HCT116 (cell line): Measurements from ENCODE around the gene TTYH1. TPM values are rescaled to one million over a fixed set of nuclear protein-coding genes. Genes with fewer than 3 reads are reported as not detected.

Source experiments
- ATAC-seq: fragments of 200-7000 bp; cut with Tn5 transposase; 2 replicates; pipeline ENCODE4 v1.9.1; 2020; ENCODE audit warnings: mild to moderate bottlenecking, moderate library complexity
- BruUV-seq: library from RNA; stranded (reverse); fragments of 400-500 nt; replicated peaks from 2 replicates; lab custom pipeline; 2021; lab: Mats Ljungman, UMichigan
- CTCF ChIA-PET: fragments of 300-600 bp; sonication (Branson Sonifier 250); formaldehyde crosslinking; loops from one replicate; lab custom pipeline; 2021; ENCODE audit warnings: antibody characterized with exemption; lab: Charles Lee
- POLR2A ChIA-PET: fragments of 300-600, 350-600 bp; sonication (Branson Sonifier 250); formaldehyde crosslinking; loops from one replicate; lab custom pipeline; 2021; ENCODE audit warnings: antibody characterized with exemption; lab: Charles Lee
- RAD21 ChIA-PET, 2 experiments: fragments of 300-600 bp; sonication (Branson Sonifier 250); formaldehyde crosslinking; loops; one replicate each; lab custom pipeline; 2023; ENCODE audit warnings: low total read pairs in 2 of 2; ENCODE audit not compliant: uncharacterized antibody in 2 of 2, unreplicated experiment in 2 of 2, low non-redundant PET in 1 of 2; lab: Charles Lee
- DNase-seq: peaks from one replicate; pipeline ENCODE4 v3.0.0-alpha.2; 2010; ENCODE audit warnings: low read depth, low spot score
- H2AFZ ChIP-seq: fragments of 200-600 bp; shearing (Covaris generic), sonication (generic); 2 replicates; pipeline ENCODE4 v1.6.1; 2017; ENCODE audit warnings: low read depth, mixed run types, mixed read lengths, antibody characterized with exemption, low read length; ENCODE audit not compliant: poor library complexity, severe bottlenecking
- H3K27ac ChIP-seq: 2 replicates; pipeline ENCODE4 v1.5.1; 2012; ENCODE audit warnings: low read depth, low read length
- H3K27me3 ChIP-seq: fragments of 200-600 bp; sonication (generic); 2 replicates; pipeline ENCODE4 v1.6.1; 2016; ENCODE audit warnings: mixed run types, low read length, mixed read lengths; ENCODE audit not compliant: insufficient read depth
- H3K36me3 ChIP-seq, 2 experiments: fragments of 200-500 bp in 1 of 2; fragments of 200-600 bp in 1 of 2; sonication (Bioruptor generic) in 1 of 2; sonication (generic) in 1 of 2; 2 replicates each; pipeline versions ENCODE4 v1.5.1 to v1.6.1; 2014 to 2016; ENCODE audit warnings: low read length in 2 of 2, inconsistent platforms in 1 of 2, mixed read lengths in 1 of 2, mixed run types in 1 of 2; ENCODE audit not compliant: insufficient read depth in 2 of 2, control insufficient read depth in 1 of 2
- H3K4me1 ChIP-seq, 2 experiments: fragments of 200-600 bp in 1 of 2; sonication (generic) in 1 of 2; 2 replicates each; pipeline versions ENCODE4 v1.5.1 to v1.6.1; 2012 to 2017; ENCODE audit warnings: low read length in 2 of 2, inconsistent platforms in 1 of 2, mild to moderate bottlenecking in 1 of 2, mixed read lengths in 1 of 2, mixed run types in 1 of 2, moderate library complexity in 1 of 2; ENCODE audit not compliant: insufficient read depth in 2 of 2, control insufficient read depth in 1 of 2
- H3K4me2 ChIP-seq: fragments of 200-600 bp; sonication (generic); 2 replicates; pipeline ENCODE4 v1.6.1; 2017; ENCODE audit warnings: mixed run types, low read length, mixed read lengths
- H3K4me3 ChIP-seq, 2 experiments: fragments of 200-600 bp in 1 of 2; sonication (generic) in 1 of 2; replicated peaks in 1 of 2; 2 replicates each; pipeline ENCODE4 v1.5.1; 2011 to 2016; ENCODE audit warnings: low read length in 2 of 2, control low read depth in 1 of 2, low read depth in 1 of 2, mild to moderate bottlenecking in 1 of 2, mixed read lengths in 1 of 2, mixed run types in 1 of 2
- H3K79me2 ChIP-seq: fragments of 200-600 bp; sonication (generic); 2 replicates; pipeline ENCODE4 v1.6.1; 2017; ENCODE audit warnings: mild to moderate bottlenecking, mixed run types, low read length, moderate library complexity, mixed read lengths; ENCODE audit not compliant: insufficient read depth
- H3K9ac ChIP-seq: fragments of 200-600 bp; sonication (generic); 2 replicates; pipeline ENCODE4 v1.6.1; 2016; ENCODE audit warnings: low read length, mixed read lengths
- H3K9me2 ChIP-seq: fragments of 200-600 bp; sonication (generic), shearing (Covaris generic); 2 replicates; pipeline ENCODE4 v1.6.1; 2017; ENCODE audit warnings: mixed run types, mild to moderate bottlenecking, moderate library complexity; ENCODE audit not compliant: insufficient read depth
- H3K9me3 ChIP-seq, 2 experiments: fragments of 200-500 bp in 1 of 2; fragments of 200-600 bp in 1 of 2; sonication (Bioruptor generic) in 1 of 2; sonication (generic) in 1 of 2; 2 replicates each; pipeline ENCODE4 v1.6.1; 2014 to 2017; ENCODE audit warnings: low read length in 2 of 2, mixed read lengths in 2 of 2, inconsistent platforms in 1 of 2, low read depth in 1 of 2, mild to moderate bottlenecking in 1 of 2, mixed run types in 1 of 2, moderate library complexity in 1 of 2; ENCODE audit not compliant: control insufficient read depth in 1 of 2, insufficient read depth in 1 of 2
- H4K20me1 ChIP-seq: fragments of 200-600 bp; sonication (generic), shearing (Covaris generic); 2 replicates; pipeline ENCODE4 v1.6.1; 2017; ENCODE audit warnings: mixed run types, mild to moderate bottlenecking, moderate library complexity; ENCODE audit not compliant: insufficient read depth
- CEBPB ChIP-seq: IDR thresholded peaks from 2 replicates; pipeline ENCODE4 v1.6.1; 2012; ENCODE audit warnings: low read depth
- CTCF ChIP-seq, 3 experiments: fragments of 200-600 bp in 1 of 3; sonication (generic) in 1 of 3; IDR thresholded peaks in 2 of 3; conservative IDR thresholded peaks in 1 of 3; 2 replicates each; pipeline ENCODE4 v1.5.1; 2012 to 2017; ENCODE audit warnings: low read depth in 2 of 3, low read length in 2 of 3, antibody characterized with exemption in 1 of 3, borderline replicate concordance in 1 of 3, control low read depth in 1 of 3, mild to moderate bottlenecking in 1 of 3, mixed read lengths in 1 of 3, mixed run types in 1 of 3, moderate library complexity in 1 of 3; ENCODE audit not compliant: insufficient read depth in 1 of 3
- EGR1 ChIP-seq: IDR thresholded peaks from 2 replicates; pipeline ENCODE4 v1.6.1; 2012; ENCODE audit warnings: low read depth
- ELF1 ChIP-seq: IDR thresholded peaks from 2 replicates; pipeline ENCODE4 v1.6.1; 2012; ENCODE audit warnings: low read depth, borderline replicate concordance
- EZH2phosphoT487 ChIP-seq: fragments of 200-600 bp; IDR thresholded peaks from 2 replicates; pipeline ENCODE4 v1.6.1; 2018; ENCODE audit warnings: antibody characterized with exemption, borderline replicate concordance
- FOSL1 ChIP-seq: IDR thresholded peaks from 2 replicates; pipeline ENCODE4 v1.6.1; 2012; ENCODE audit warnings: low read depth
- POLR2A ChIP-seq: IDR thresholded peaks from 2 replicates; pipeline ENCODE4 v1.7.0; 2011; ENCODE audit warnings: borderline replicate concordance; ENCODE audit not compliant: insufficient read depth, insufficient read length; ENCODE audit errors: extremely low read depth
- RAD21 ChIP-seq: IDR thresholded peaks from 2 replicates; pipeline ENCODE4 v1.6.1; 2012; ENCODE audit warnings: low read depth, mild to moderate bottlenecking
- YY1 ChIP-seq: IDR thresholded peaks from 2 replicates; pipeline ENCODE4 v1.6.1; 2011; ENCODE audit warnings: low read length, low read depth, moderate library complexity, mild to moderate bottlenecking; ENCODE audit not compliant: insufficient replicate concordance; ENCODE audit errors: extremely low read depth
- ZNF274 ChIP-seq: fragments of 200-500 bp; sonication (Bioruptor generic); IDR thresholded peaks from 2 replicates; pipeline ENCODE4 v1.6.1; 2014; ENCODE audit warnings: mild to moderate bottlenecking, low read depth, low read length, inconsistent platforms
- intact Hi-C: fragments of 100-400 bp; cut with micrococcal nuclease; formaldehyde crosslinking; loops from 2 replicates; pipeline ENCODE4 v1.10.0; 2022
- total RNA-seq: library from RNA; stranded (reverse); gene quantifications from one replicate; pipeline ENCODE4 v1.2.1, GENCODE V29; 2021; ENCODE audit not compliant: unreplicated experiment

Gene TTYH1
- total RNA-seq, 1 experiment from 2014 or later = 0.37 TPM

DNA sequence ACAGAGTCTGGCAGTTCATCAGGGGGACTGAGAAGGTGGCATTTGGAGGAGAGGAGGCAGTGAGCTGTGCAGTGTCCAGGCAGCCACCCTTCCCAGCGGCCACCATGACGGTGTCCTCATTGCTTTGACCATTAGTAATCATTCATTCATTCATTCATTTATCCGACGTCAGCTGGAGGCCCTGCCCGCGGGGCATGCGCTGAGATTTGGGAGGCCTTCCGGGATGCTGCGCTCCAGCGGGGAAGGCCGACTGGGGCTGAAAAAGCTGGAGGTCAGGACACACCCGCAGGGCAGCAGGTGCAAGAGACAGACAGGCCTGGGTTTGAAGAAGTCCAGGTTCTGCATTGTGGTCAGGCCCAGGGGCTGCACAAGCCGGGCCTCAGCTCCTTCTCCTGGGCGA lies 8.9 kb downstream of the TTYH1 start:
- no peak overlapping the region for H3K4me2 ChIP-seq
- intact Hi-C loops = no loop called here
- H3K4me3 ChIP-seq = no peak overlapping the region
- H3K9me3 ChIP-seq = no peaks in the 10 kb centered on the region
- no peaks in the 10 kb centered on the region for H3K36me3 ChIP-seq
- no peaks in the 10 kb centered on the region for H3K9me2 ChIP-seq
- BruUV-seq = no TSS peak
- ChIA-PET CTCF (interaction anchor here (1.3 kb wide), 1 partner anchor 16 kb away, joined by 5 read pairs; no protein-coding TSS in a partner anchor), RAD21 (no interaction called here), POLR2A (no interaction called here)
- H3K27me3 ChIP-seq = no peaks in the 10 kb centered on the region
- no peak overlapping the region for H3K9ac ChIP-seq
- no peaks in the 10 kb centered on the region for H4K20me1 ChIP-seq
- no peak overlapping the region for H3K27ac ChIP-seq
- no peak for DNase-seq
- H3K79me2 ChIP-seq = no peaks in the 10 kb centered on the region
- TF ChIP-seq POLR2A (no peak), YY1 (no peak), FOSL1 (no peak), CEBPB (no peak), EZH2phosphoT487 (no peak), EGR1 (no peak), RAD21 (no peak), CTCF (IDR thresholded peaks at IDR 0.05 in 2 of 3, conservative IDR thresholded peaks at IDR 0.05 in 1 of 3; ENCODE audit: borderline replicate concordance in 1 of 3, insufficient read depth in 1 of 3, low read depth in 2 of 3, low read length in 2 of 3) (no peak), ELF1 (no peak), ZNF274 (no peak)
- no peak overlapping the region for H2AFZ ChIP-seq
- peaks cover 0 to 8% of the 10 kb centered on the region in 2 experiments; a peak in 1 of 4 replicates for H3K4me1 ChIP-seq
- no peak for ATAC-seq
